ENCODE results near the gene PSME1. TPM values are rescaled to one million over a fixed set of nuclear protein-coding genes. Genes with fewer than 3 reads are reported as not detected.

Gene PSME1
- total and polyA plus RNA-seq, 10 of the 15 experiments (the other 5 are each of a cell fraction or from before 2014, with no cell fraction given) = 250 to 1,378 (median 412) TPM

DNA sequence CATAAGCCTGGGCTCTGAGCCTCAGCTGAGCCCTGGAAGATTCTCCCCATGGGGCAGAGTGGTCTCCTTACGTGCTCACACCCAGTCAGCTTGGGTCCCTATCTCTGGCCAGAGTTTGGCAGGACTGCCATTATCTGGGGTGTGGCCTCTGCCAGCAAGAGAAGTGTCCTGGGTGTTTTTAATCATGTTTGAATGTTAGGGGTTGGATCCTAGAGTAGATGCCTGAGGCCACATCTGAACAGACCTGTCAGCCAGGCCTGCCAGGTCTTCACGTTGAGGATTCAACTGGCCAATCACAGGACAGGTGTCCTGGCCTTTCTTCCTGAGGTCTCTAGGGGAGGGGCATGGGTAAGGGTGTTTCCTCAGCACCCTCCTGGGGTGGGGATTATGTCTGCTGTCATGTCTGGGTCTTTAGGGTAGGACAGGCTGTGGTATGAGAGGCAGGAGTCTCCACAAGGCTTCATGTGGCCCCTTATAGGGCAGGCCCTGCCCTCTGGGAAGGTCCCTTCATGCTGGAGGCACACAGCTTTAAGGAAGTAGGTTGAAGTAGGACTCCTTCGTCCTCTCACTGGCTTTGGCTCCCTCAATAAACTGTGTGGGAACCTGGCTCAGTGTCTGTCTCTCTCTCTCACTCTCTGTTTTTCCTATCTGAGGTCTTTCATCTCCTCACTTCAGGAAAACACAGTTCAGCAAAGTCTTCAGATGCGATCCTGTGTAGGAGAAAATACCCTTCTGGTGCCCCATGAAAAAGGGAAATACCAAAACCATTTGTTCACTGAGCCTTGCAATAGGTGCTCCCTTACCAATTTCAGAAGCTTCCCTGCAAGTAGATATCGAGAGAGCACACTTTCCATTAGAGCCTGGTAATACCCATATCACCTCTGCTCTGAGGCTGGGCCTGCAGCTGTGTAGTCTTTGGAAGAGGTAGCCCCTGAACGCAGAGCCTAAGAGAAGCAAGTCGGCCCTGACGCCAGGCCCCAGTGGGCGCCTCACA, 12.3 kb upstream of the PSME1 start (continued):
- TF ChIP-seq RELA (IDR thresholded peaks at IDR 0.05; ENCODE audit: borderline replicate concordance, partially characterized antibody) = no peak
- no peak for TF ChIP-seq ATF7 (IDR thresholded peaks at IDR 0.05; ENCODE audit: low read depth)
- TF ChIP-seq SP1 (IDR thresholded peaks at IDR 0.05; ENCODE audit: low read depth, low read length) = no peak

DNA sequence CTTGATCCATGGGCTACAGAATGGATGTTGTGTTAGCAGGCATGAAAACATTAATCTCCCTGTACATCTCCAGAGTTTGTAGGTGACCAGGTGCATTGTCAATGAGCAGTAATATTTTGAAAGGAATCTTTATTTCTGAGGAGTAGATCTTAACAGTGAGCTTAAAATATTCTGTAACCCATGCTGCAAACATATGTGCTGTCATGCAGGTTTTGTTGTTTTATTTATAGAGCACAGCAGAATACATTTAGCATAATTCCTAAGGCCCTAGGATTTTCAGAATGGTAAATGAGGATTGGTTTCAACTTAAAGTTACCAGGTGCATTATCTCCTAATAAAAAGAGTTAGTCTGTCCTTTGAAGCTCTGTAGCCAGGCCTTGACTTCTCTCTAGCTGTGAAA, 9.1 kb upstream of the PSME1 start:
- Histone ChIP-seq H3K4me3 (no peak overlapping the region), H3K79me2 (ENCODE audit: control insufficient read depth, insufficient read depth, low read length) (no peaks in the 10 kb centered on the region), H2AFZ (ENCODE audit: control insufficient read depth, low read depth, low read length) (no peak overlapping the region), H3K4me2 (ENCODE audit: control insufficient read depth, insufficient read depth) (no peak overlapping the region), H3K27ac (ENCODE audit: control insufficient read depth, insufficient read depth) (no peak overlapping the region), H3K36me3 (ENCODE audit: control insufficient read depth in 2 of 2, insufficient read depth in 2 of 2, low read length in 1 of 2) (peaks cover 4 to 5% of the 10 kb centered on the region in 2 experiments; a peak in 3 of 4 replicates), H3K4me1 (ENCODE audit: control insufficient read depth, insufficient read depth, low read length) (peaks cover 26% of the 10 kb centered on the region), H4K20me1 (ENCODE audit: control insufficient read depth, insufficient read depth) (no peaks in the 10 kb centered on the region), H3K27me3 (replicated peaks in 1 of 2; ENCODE audit: control insufficient read depth in 2 of 2, insufficient read depth in 2 of 2, low read length in 1 of 2) (no peaks in the 10 kb centered on the region), H3K9me3 (replicated peaks; ENCODE audit: control insufficient read depth, insufficient read depth, low read length) (no peaks in the 10 kb centered on the region), H3K9ac (ENCODE audit: control insufficient read depth, insufficient read depth, low read length) (no peak overlapping the region)
- ChIA-PET SMC1A (ENCODE audit: uncharacterized antibody, unreplicated experiment) (interaction anchor here (1.0 to 6.1 kb wide), 6 partner anchors 8 to 20 kb away, joined by 3 to 47 read pairs (median 4); partner anchors contain the start of genes DCAF11, NRL and PSME1), CTCF (interaction anchor here (0.8 to 1.5 kb wide), 6 partner anchors 11 to 113 kb away, joined by 3 to 7 read pairs (median 4); partner anchors contain the start of genes IRF9 and MDP1), POLR2A (interaction anchor here (5.9 to 17.1 kb wide), 2 partner anchors 9 to 11 kb away, joined by 52 to 276 read pairs; partner anchors contain the start of genes DCAF11, EMC9, FITM1 and NRL), RAD21 (ENCODE audit: unreplicated experiment) (interaction anchor here (1.2 to 2.9 kb wide), 4 partner anchors 9 to 34 kb away, joined by 3 to 16 read pairs (median 8); partner anchors contain the start of genes DCAF11, IRF9, NRL and PSME1)
- DNase-seq (ENCODE audit: low read depth, low spot score) (no peak), ATAC-seq (no peak), FAIRE-seq (no peak)
- no TSS peak for BruUV-seq (replicated peaks)
- in situ Hi-C loops (cut with MboI) = no loop called here
- intact Hi-C loops (cut with micrococcal nuclease; ENCODE audit: unreplicated experiment) = no loop called here
- TF ChIP-seq TCF7 (IDR thresholded peaks at IDR 0.05; ENCODE audit: borderline replicate concordance) (no peak), BRCA1 (IDR thresholded peaks at IDR 0.05; ENCODE audit: low read depth, low read length) (no peak), RAD51 (IDR thresholded peaks at IDR 0.05) (no peak), HDAC6 (IDR thresholded peaks at IDR 0.05; ENCODE audit: unreplicated experiment) (no peak), CBX3 (IDR thresholded peaks at IDR 0.05; ENCODE audit: borderline replicate concordance, low read depth) (no peak), BACH1 (IDR thresholded peaks at IDR 0.05; ENCODE audit: borderline replicate concordance) (no peak), MXI1 (IDR thresholded peaks at IDR 0.05; ENCODE audit: low read depth, low read length) (no peak), ZZZ3 (IDR thresholded peaks at IDR 0.05; ENCODE audit: control insufficient read depth, insufficient read length, low read depth) (no peak), NFYA (IDR thresholded peaks at IDR 0.05; ENCODE audit: borderline replicate concordance, low read depth, low read length) (no peak), BHLHE40 (IDR thresholded peaks at IDR 0.05; ENCODE audit: borderline replicate concordance in 1 of 2, low read depth in 2 of 2, low read length in 1 of 2) (no peak), KAT2A (conservative IDR thresholded peaks at IDR 0.05; ENCODE audit: control insufficient read depth, low read depth, low read length) (no peak), NR2C1 (IDR thresholded peaks at IDR 0.05) (no peak), GABPA (IDR thresholded peaks at IDR 0.05; ENCODE audit: low read depth) (no peak), CEBPB (IDR thresholded peaks at IDR 0.05; ENCODE audit: borderline replicate concordance in 1 of 2, low read depth in 2 of 2, low read length in 2 of 2) (no peak), SMARCA5 (IDR thresholded peaks at IDR 0.05) (no peak)
- TF ChIP-seq, protein P1, sequence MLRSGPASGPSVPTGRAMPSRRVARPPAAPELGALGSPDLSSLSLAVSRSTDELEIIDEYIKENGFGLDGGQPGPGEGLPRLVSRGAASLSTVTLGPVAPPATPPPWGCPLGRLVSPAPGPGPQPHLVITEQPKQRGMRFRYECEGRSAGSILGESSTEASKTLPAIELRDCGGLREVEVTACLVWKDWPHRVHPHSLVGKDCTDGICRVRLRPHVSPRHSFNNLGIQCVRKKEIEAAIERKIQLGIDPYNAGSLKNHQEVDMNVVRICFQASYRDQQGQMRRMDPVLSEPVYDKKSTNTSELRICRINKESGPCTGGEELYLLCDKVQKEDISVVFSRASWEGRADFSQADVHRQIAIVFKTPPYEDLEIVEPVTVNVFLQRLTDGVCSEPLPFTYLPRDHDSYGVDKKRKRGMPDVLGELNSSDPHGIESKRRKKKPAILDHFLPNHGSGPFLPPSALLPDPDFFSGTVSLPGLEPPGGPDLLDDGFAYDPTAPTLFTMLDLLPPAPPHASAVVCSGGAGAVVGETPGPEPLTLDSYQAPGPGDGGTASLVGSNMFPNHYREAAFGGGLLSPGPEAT (IDR thresholded peaks at IDR 0.05; ENCODE audit: low read depth) = no peak
